DOHH2 (cell line): ENCODE data around the gene RRM1.
"Not testable (repeated sequence)": the region's sequence is repeated elsewhere in the genome, so short reads cannot be mapped to it uniquely, and the experiment has no call there.

ENCODE experiments used
- H3F3A ChIP-seq: fragments of 200-600 bp; sonication (generic), shearing (Covaris generic); 2 replicates; pipeline ENCODE4 v1.6.0; 2016; ENCODE audit warnings: antibody characterized with exemption, mild to moderate bottlenecking; ENCODE audit not compliant: control insufficient read depth, insufficient read depth
- H3K27ac ChIP-seq: fragments of 200-600 bp; sonication (generic); 2 replicates; pipeline ENCODE4 v1.5.1; 2014; ENCODE audit warnings: low read depth, mild to moderate bottlenecking, low read length, moderate library complexity
- H3K27me3 ChIP-seq: fragments of 200-600 bp; sonication (generic); 2 replicates; pipeline ENCODE4 v1.6.1; 2014; ENCODE audit warnings: mild to moderate bottlenecking, low read length, mixed read lengths; ENCODE audit not compliant: control insufficient read depth
- H3K36me3 ChIP-seq: fragments of 200-600 bp; sonication (generic); 2 replicates; pipeline ENCODE4 v1.6.1; 2014; ENCODE audit warnings: mild to moderate bottlenecking, low read length, moderate library complexity, mixed read lengths; ENCODE audit not compliant: control insufficient read depth
- H3K4me1 ChIP-seq: fragments of 200-600 bp; sonication (generic); 2 replicates; pipeline ENCODE4 v1.6.1; 2014; ENCODE audit warnings: mild to moderate bottlenecking, low read length, mixed read lengths; ENCODE audit not compliant: control insufficient read depth
- H3K4me2 ChIP-seq: fragments of 200-600 bp; sonication (generic); 2 replicates; pipeline ENCODE4 v1.6.0; 2014; ENCODE audit warnings: mild to moderate bottlenecking, low read length, moderate library complexity
- H3K4me3 ChIP-seq: fragments of 200-600 bp; sonication (generic); 2 replicates; pipeline ENCODE4 v1.5.1; 2014; ENCODE audit warnings: mild to moderate bottlenecking, low read length, mixed read lengths
- H3K79me2 ChIP-seq: fragments of 200-600 bp; sonication (generic); 2 replicates; pipeline ENCODE4 v1.6.1; 2014; ENCODE audit warnings: mild to moderate bottlenecking, low read length, mixed read lengths; ENCODE audit not compliant: control insufficient read depth
- H3K9me2 ChIP-seq: fragments of 200-600 bp; sonication (generic); replicated peaks from 2 replicates; pipeline ENCODE4 v1.6.1; 2014; ENCODE audit warnings: mild to moderate bottlenecking, low read length, mixed read lengths; ENCODE audit not compliant: control insufficient read depth
- H3K9me3 ChIP-seq: fragments of 200-600 bp; sonication (generic); 2 replicates; pipeline ENCODE4 v1.6.1; 2014; ENCODE audit warnings: antibody characterized with exemption, low read length, mixed read lengths; ENCODE audit not compliant: control insufficient read depth, insufficient read depth
- H4K20me1 ChIP-seq: fragments of 200-600 bp; sonication (generic); 2 replicates; pipeline ENCODE4 v1.6.0; 2014; ENCODE audit warnings: low read depth, mild to moderate bottlenecking, antibody characterized with exemption, low read length, moderate library complexity; ENCODE audit not compliant: control insufficient read depth, insufficient read depth
- CTCF ChIP-seq: fragments of 200-600 bp; sonication (generic); IDR thresholded peaks from one replicate; pipeline ENCODE4 v1.5.1; 2014; ENCODE audit warnings: antibody characterized with exemption, mild to moderate bottlenecking, low read depth, low read length; ENCODE audit not compliant: poor library complexity, severe bottlenecking
- EZH2phosphoT487 ChIP-seq: fragments of 200-600 bp; sonication (generic); IDR thresholded peaks from 2 replicates; pipeline ENCODE4 v1.6.1; 2017; ENCODE audit warnings: borderline replicate concordance, mild to moderate bottlenecking, antibody characterized with exemption, low read length, moderate library complexity, mixed read lengths

Gene RRM1

DNA sequence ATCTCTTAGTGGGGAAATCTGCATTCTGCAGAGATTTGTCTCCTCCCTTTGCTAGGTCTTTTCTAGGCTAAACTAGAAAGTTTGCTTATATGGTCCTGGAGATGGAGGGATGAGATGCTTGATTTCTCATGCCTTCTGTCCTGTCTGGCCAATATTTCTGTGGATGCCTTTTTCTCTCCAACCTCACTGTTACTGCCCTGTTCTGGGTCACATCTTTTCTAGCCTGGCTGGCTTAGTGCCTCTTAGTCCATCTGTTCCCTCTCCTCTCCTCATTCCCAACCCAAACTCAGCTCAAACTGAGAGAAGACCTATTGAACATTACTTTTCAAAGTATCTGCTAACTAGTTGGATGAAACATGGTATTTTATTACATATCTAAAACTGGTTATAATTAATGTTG lies 62.0 kb downstream of the RRM1 start:
- Histone ChIP-seq H3K36me3 (no peaks in the 10 kb centered on the region), H3F3A (no peaks in the 10 kb centered on the region), H3K4me3 (no peak overlapping the region), H3K27ac (no peak overlapping the region), H3K9me3 (no peaks in the 10 kb centered on the region), H3K9me2 (no peaks in the 10 kb centered on the region), H3K4me1 (no peaks in the 10 kb centered on the region), H3K79me2 (no peaks in the 10 kb centered on the region), H4K20me1 (no peaks in the 10 kb centered on the region), H3K27me3 (no peaks in the 10 kb centered on the region), H3K4me2 (no peak overlapping the region)
- TF ChIP-seq CTCF (no peak), EZH2phosphoT487 (no peak)

- not testable (repeated sequence) for H3K4me1 ChIP-seq, H3K79me2 ChIP-seq, H3K9me3 ChIP-seq, H4K20me1 ChIP-seq, H3K27ac ChIP-seq, H3K36me3 ChIP-seq, H3K4me3 ChIP-seq, H3K4me2 ChIP-seq, H3F3A ChIP-seq, H3K9me2 ChIP-seq, H3K27me3 ChIP-seq
Observed at GRCh38 chr11:4158818-4159217, 64.2 kb downstream of the RRM1 start.

DNA sequence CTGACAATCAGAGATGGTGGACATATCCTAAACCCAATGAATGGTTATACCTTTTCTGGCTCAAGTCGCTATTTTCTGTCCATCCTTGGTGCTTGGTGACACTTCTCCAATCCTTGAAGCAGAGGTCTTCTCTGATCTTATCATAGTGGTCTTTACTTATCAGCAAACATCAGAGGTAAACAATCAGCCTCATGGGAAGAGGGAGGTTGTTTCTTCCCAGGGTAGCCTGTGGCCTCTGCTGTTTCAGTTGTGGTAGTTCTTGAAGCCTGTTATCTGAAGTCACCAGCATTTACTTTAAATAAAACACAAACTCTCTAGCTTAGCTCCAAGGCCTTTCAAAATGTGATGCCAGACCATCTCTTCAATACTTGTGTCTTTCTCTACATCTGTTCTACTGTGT lies 66.7 kb downstream of the RRM1 start:
- Histone ChIP-seq H3F3A (no peaks in the 10 kb centered on the region), H3K9me2 (no peaks in the 10 kb centered on the region), H3K4me1 (no peaks in the 10 kb centered on the region), H3K4me2 (no peak overlapping the region), H3K9me3 (no peaks in the 10 kb centered on the region), H3K79me2 (no peaks in the 10 kb centered on the region), H3K27me3 (0 out of 2 replicates have a peak, but pooled peaks cover 2% of the 10 kb centered on the region), H3K4me3 (no peak overlapping the region), H4K20me1 (no peaks in the 10 kb centered on the region), H3K36me3 (no peaks in the 10 kb centered on the region), H3K27ac (no peak overlapping the region)
- TF ChIP-seq CTCF (no peak), EZH2phosphoT487 (no peak)

DNA sequence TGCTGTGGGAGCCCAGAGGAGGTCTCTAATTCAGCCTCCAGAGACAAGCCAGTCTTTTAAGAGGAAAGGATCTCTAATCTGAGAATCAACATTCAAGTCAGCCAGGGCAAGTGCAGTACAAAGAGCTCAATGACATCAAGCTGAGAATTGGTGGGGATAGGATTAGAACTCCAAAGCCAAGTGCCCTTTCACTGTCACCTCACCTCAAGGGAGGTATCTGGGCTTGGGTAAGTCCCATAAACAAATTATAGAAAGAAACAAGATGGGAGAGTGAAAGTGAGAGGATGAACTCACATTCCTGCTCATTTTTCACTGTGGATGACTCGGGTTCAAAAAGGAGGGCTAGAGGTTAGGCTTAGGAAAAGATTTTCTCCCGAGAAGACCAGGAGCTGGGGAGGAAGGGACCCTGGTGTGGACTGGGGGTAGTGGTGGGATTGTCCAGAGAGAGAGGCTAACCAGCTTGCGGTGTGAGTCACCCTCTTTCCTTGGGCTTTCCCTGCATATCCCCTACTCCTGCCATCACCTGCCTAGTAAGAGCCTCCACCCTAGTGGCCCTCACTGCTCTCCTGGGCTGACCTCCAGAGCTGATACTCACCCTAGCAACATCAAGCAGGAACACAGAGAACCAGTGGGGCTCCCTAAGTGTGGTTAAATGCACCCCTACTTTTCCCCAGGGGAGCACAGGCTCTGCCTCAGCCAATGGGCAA lies 70.4 kb downstream of the RRM1 start:
- no peak for TF ChIP-seq EZH2phosphoT487
- no peak for TF ChIP-seq CTCF
- Histone ChIP-seq H3K4me3 (no peak overlapping the region), H3K4me2 (no peak overlapping the region), H3K27ac (no peak overlapping the region), H3K79me2 (no peaks in the 10 kb centered on the region), H3K4me1 (no peaks in the 10 kb centered on the region), H3F3A (no peaks in the 10 kb centered on the region), H3K9me3 (no peaks in the 10 kb centered on the region), H3K27me3 (0 out of 2 replicates have a peak, but pooled peaks cover 2% of the 10 kb centered on the region), H4K20me1 (no peaks in the 10 kb centered on the region), H3K9me2 (no peaks in the 10 kb centered on the region), H3K36me3 (no peaks in the 10 kb centered on the region)
